WI38 (cell line): ENCODE results near the gene ZSWIM5.

Experiments
- H3K4me3 ChIP-seq: 2 replicates; pipeline ENCODE4 v1.5.1; 2011; ENCODE audit warnings: low read depth, mild to moderate bottlenecking, control low read depth, low read length
- TF ChIP-seq, protein P1 (sequence below): IDR thresholded peaks from 2 replicates; pipeline ENCODE4 v1.5.1; 2012; ENCODE audit warnings: low read depth, mild to moderate bottlenecking, control low read depth, low read length

Gene ZSWIM5

DNA sequence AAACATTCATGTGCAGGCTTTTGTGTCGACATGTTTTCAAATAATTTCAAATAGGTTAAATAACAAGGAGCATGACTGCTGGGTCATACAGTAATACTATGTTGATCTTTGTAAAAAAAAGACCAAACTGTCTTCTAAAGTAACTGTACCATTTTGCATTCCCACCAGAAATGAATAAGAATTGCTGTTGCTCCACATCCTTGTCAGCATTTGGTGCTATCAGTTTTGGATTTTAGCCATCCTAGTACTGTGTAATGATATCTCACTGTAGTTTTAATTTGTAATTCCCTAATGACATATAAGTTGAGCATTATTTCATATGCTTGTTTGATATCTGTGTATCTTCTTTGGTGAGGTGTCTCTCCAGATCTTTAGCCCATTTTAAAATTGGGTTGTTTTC, 182.7 kb downstream of the ZSWIM5 start:
- TF ChIP-seq, protein P1, sequence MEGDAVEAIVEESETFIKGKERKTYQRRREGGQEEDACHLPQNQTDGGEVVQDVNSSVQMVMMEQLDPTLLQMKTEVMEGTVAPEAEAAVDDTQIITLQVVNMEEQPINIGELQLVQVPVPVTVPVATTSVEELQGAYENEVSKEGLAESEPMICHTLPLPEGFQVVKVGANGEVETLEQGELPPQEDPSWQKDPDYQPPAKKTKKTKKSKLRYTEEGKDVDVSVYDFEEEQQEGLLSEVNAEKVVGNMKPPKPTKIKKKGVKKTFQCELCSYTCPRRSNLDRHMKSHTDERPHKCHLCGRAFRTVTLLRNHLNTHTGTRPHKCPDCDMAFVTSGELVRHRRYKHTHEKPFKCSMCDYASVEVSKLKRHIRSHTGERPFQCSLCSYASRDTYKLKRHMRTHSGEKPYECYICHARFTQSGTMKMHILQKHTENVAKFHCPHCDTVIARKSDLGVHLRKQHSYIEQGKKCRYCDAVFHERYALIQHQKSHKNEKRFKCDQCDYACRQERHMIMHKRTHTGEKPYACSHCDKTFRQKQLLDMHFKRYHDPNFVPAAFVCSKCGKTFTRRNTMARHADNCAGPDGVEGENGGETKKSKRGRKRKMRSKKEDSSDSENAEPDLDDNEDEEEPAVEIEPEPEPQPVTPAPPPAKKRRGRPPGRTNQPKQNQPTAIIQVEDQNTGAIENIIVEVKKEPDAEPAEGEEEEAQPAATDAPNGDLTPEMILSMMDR = no peak
- no peak overlapping the region for H3K4me3 ChIP-seq

DNA sequence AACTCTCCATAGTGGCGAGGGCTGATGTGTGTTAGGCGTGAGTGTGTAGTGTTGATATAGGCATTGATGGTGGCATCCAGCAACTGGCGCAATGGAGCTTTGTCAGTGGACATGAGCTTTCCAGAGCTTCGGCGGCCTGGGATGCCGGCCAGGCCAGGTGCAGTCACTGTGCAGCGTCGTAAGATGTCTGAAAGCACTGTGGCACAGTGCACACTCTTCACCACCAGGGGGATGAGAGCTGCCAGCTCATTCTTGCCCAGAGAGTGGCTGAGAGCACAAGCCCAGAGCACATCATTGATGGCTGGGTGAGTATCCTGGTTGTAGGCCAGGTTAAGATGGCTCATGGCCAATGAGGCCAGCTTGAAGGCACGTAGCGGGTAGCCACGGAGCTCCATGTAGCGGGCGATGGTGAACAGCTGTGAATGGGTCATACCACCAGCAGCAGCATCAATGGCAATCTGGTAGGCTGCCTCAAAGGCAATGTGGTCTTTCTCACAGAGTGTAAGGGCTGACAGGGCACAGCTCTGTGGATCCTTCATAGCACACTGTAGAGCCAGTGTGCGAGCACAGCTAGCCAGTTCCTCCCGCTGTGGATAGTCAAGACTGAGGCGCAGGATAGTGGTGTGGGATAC, 187.7 kb downstream of the ZSWIM5 start:
- H3K4me3 ChIP-seq = no peak overlapping the region
- TF ChIP-seq, protein P1 = peak; percentile 82

DNA sequence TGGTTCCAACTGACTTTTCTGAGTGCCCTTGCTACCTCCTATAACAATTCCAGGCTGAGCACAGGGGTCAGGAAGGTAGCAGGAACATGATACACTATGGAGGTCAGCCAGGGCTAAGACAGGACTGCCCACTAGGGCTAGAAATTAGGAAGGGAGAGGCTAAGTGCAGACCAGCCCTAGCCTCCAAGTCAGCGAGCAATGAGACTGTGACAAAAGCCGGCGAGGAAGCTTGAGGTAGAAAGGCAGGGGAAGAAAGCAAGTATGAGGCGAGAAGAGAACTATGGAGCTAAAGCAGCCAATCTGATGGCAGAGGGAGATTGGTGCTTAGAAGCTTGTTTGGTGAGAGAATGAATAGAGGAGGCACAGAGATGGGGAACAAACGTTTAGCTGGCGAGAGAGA, 189.6 kb downstream of the ZSWIM5 start:
- TF ChIP-seq, protein P1 = no peak
- H3K4me3 ChIP-seq = no peak overlapping the region

DNA sequence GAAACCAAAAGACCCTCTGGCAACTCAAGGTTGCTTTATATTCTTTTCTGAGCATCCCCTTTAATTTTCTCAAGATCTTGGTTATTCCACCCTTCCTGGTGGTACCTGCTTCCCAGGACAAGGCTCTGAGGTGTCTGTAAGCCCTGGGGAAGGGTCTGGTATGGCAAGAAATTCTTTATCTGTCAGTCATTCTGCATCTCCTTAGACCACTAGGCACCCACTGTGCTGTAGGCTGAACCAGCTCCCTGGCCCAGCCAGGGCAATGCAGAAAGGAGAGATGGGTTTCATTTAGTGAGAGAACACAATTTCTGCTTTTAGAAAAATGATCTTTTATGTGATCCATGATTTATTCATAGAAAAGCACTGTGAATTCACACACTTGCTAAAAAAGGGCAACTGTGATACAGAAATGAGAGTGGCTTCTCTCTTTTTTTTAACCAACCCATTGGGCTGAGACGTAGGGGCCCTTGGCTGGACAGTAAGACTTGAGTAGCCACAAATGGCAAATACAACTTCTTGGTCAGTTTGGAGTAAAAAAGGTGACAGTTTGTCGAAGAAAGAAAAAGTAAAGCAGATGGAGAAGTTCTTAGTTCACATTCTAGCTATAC, 190.2 kb downstream of the ZSWIM5 start:
- TF ChIP-seq, protein P1 = no peak
- no peak overlapping the region for H3K4me3 ChIP-seq

DNA sequence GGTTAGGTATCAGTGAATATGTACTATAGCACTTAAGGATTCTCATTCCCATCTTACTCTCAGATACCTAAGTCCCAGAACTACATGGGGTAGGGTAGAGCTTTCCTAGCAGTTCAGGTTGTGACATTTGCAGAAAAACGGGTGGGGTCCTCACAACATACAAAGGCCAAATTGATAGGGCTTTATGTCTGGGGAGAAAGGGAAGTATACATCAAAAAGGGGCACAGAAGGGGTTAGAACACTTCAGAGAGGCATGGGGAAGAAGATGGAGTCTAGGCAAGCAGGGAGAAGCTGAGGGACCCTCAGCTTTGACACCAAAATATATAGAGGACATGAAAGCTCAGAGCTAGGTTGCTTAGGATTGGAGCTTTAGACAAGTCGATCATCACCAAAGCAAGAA, 190.7 kb downstream of the ZSWIM5 start:
- H3K4me3 ChIP-seq = no peak overlapping the region
- TF ChIP-seq, protein P1 = no peak

DNA sequence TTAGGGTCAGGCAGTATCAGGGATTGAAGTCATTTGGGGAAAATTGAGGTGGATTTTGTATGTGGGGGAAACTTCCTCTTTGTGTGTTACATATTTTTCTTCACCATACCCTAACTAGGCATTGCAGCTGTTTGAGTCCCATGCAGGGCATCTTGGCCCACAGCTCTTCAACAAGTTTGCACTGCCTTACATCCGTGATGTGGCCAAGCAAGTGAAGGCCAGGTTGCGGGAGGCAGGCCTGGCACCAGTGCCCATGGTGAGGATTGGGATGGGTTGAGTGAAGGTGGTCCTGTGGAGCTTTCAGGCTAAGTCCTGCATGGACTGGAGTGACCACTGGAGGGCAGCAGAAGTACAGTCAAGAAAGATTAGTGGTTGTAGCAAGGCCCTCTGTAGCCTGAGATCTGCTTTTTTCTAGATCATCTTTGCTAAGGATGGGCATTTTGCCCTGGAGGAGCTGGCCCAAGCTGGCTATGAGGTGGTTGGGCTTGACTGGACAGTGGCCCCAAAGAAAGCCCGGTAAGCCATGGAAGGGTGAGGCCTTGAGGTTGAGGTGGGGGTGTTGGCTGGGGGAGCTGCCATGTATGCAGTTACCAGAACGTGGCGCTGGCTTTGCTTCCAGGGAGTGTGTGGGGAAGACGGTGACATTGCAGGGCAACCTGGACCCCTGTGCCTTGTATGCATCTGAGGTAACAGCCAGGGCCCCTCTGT, 191.9 kb downstream of the ZSWIM5 start:
- no peak overlapping the region for H3K4me3 ChIP-seq
- TF ChIP-seq, protein P1 = peak; percentile 78
